Natural killer cell (primary cell): Measurements from ENCODE around the gene GRM7. TPM values are rescaled to one million over a fixed set of nuclear protein-coding genes. Genes with fewer than 3 reads are reported as not detected.

ENCODE experiments used
- ATAC-seq, 3 donors: fragments of 150-1000 bp in 2 of 3; fragments of 200-7000 bp in 1 of 3; cut with Tn5 transposase; 1 replicate in 1 of 3; 2 replicates in 2 of 3; pipeline ENCODE4 v1.10.0; 2021; ENCODE audit warnings: mild to moderate bottlenecking in 2 of 3, moderate library complexity in 2 of 3
- DNase-seq, 2 donors: peaks; one replicate each; pipeline versions ENCODE4 v3.0.0 to v3.0.0-alpha.2; 2013 to 2021; ENCODE audit warnings: mixed read lengths in 1 of 2
- H3K27ac ChIP-seq: one replicate; pipeline ENCODE4 v1.5.1; 2013; ENCODE audit warnings: mild to moderate bottlenecking, low read length
- H3K27me3 ChIP-seq: one replicate; pipeline ENCODE4 v1.6.1; 2013; ENCODE audit warnings: low read length; ENCODE audit not compliant: control insufficient read depth, insufficient read depth
- H3K36me3 ChIP-seq: one replicate; pipeline ENCODE4 v1.6.1; 2013; ENCODE audit warnings: low read length; ENCODE audit not compliant: control insufficient read depth, insufficient read depth
- H3K4me1 ChIP-seq: one replicate; pipeline ENCODE4 v1.6.1; 2013; ENCODE audit warnings: low read length; ENCODE audit not compliant: control insufficient read depth, insufficient read depth
- H3K4me3 ChIP-seq: one replicate; pipeline ENCODE4 v1.5.1; 2013; ENCODE audit warnings: low read length
- H3K9me3 ChIP-seq: one replicate; pipeline ENCODE4 v1.6.1; 2013; ENCODE audit warnings: low read length; ENCODE audit not compliant: control insufficient read depth, insufficient read depth
- H3K27ac Mint-ChIP-seq, 2 donors: one replicate each; pipeline ENCODE4 v1.8.0; 2022; ENCODE audit warnings: mild to moderate bottlenecking in 2 of 2, mixed read lengths in 2 of 2, moderate library complexity in 1 of 2
- H3K27me3 Mint-ChIP-seq, 2 donors: one replicate each; pipeline ENCODE4 v1.8.0; 2022; ENCODE audit warnings: low read depth in 2 of 2, mixed read lengths in 2 of 2
- H3K36me3 Mint-ChIP-seq: one replicate; pipeline ENCODE4 v1.8.0; 2022; ENCODE audit warnings: mixed read lengths
- H3K4me1 Mint-ChIP-seq, 2 donors: one replicate each; pipeline ENCODE4 v1.8.0; 2022; ENCODE audit warnings: mixed read lengths in 2 of 2
- H3K4me3 Mint-ChIP-seq: one replicate; pipeline ENCODE4 v1.8.0; 2022; ENCODE audit warnings: mild to moderate bottlenecking, moderate library complexity, mixed read lengths
- H3K9me3 Mint-ChIP-seq, 2 donors: one replicate each; pipeline ENCODE4 v1.8.0; 2022; ENCODE audit warnings: mixed read lengths in 2 of 2
- WGBS: methylation state at CpG from one replicate; pipeline ENCODE4 v1.1.7; 2013; ENCODE audit warnings: missing lambda C conversion rate; ENCODE audit not compliant: insufficient coverage; 5-methylcytosine and 5-hydroxymethylcytosine counted together
- intact Hi-C: fragments of 100-400 bp; cut with micrococcal nuclease; formaldehyde crosslinking; loops from one replicate; pipeline ENCODE4 v1.14.2; 2022
- total RNA-seq, 4 donors: library from RNA; stranded (reverse); fragments of 120-200 nt in 1 of 4; gene quantifications; one replicate each; pipeline versions ENCODE4 v1.2.3 to v1.2.4, GENCODE V29; 2013 to 2022
- TF ChIP-seq, protein P1 (sequence below): fragments of 200-600 bp; IDR thresholded peaks from one replicate; pipeline ENCODE4 v1.8.0; 2022; ENCODE audit warnings: antibody characterized with exemption

The GRM7 gene
- total RNA-seq, 3 donors from 2014 or later (not counting 1 experiment from before 2014, with no cell fraction given): not detected

DNA sequence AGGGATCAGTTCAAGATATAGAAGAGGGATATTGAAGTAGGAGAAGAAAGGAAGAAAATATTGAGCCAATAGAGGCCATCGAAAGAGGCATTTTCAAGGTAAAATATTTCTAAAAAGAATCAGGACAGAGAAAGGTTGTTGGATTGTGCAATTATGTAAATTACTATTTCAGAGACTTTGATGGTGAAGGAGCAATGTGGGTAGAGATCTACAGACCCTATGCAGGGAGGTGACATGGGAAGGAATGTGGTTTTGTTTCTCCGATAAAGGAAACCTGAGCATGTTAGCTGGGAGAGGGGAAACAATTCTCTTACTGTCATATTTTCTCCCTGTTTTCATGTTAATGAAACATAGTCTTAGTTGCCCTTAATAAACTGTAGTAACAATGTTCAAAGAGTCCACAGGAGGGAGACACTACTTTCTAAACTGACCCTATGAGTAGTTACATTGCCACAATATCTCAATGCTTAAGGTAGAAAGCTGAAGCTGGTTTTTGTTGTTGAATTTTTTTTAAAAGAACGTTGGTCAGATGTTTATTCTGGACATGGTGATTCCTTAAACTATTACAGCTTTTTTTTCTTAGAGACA is 133.3 kb downstream of the GRM7 start:
- no peaks in the 10 kb centered on the region for H3K4me1 Mint-ChIP-seq
- Histone ChIP-seq H3K4me3 (no peak overlapping the region), H3K9me3 (no peaks in the 10 kb centered on the region), H3K27me3 (no peaks in the 10 kb centered on the region), H3K36me3 (no peaks in the 10 kb centered on the region), H3K4me1 (no peaks in the 10 kb centered on the region), H3K27ac (no peak overlapping the region)
- peaks cover 7 to 15% of the 10 kb centered on the region in 2 donors for H3K9me3 Mint-ChIP-seq
- DNase-seq (no peak), ATAC-seq (no peak)
- no peaks in the 10 kb centered on the region for H3K27me3 Mint-ChIP-seq
- H3K27ac Mint-ChIP-seq: no peak overlapping the region
- TF ChIP-seq, protein P1, sequence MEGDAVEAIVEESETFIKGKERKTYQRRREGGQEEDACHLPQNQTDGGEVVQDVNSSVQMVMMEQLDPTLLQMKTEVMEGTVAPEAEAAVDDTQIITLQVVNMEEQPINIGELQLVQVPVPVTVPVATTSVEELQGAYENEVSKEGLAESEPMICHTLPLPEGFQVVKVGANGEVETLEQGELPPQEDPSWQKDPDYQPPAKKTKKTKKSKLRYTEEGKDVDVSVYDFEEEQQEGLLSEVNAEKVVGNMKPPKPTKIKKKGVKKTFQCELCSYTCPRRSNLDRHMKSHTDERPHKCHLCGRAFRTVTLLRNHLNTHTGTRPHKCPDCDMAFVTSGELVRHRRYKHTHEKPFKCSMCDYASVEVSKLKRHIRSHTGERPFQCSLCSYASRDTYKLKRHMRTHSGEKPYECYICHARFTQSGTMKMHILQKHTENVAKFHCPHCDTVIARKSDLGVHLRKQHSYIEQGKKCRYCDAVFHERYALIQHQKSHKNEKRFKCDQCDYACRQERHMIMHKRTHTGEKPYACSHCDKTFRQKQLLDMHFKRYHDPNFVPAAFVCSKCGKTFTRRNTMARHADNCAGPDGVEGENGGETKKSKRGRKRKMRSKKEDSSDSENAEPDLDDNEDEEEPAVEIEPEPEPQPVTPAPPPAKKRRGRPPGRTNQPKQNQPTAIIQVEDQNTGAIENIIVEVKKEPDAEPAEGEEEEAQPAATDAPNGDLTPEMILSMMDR: no peak
- WGBS: 64% methylated on average over 2 of the region's 3 CpGs
- no peak overlapping the region for H3K4me3 Mint-ChIP-seq
- intact Hi-C loops: no loop called here
- no peaks in the 10 kb centered on the region for H3K36me3 Mint-ChIP-seq

DNA sequence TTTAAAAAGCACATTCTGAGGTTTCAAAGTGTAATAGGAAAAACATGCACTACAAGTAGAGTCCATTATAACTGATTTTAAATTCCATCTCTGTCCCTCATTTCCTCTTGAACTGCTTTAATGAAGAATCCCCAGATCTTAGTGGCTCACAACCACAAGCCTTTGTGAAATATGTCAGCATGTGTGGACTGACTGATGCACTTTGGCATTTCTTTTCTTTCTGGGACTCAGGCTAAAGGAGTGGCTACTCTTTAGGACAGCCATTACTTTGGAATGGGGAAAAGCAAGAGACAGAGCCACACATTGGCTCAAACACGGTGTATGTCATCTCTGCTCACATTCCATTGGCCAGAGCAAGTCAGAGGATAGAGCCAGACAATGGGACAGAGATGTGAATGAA is 139.6 kb downstream of the GRM7 start:
- Histone ChIP-seq H3K27me3 (no peaks in the 10 kb centered on the region), H3K9me3 (no peaks in the 10 kb centered on the region), H3K4me1 (no peaks in the 10 kb centered on the region), H3K36me3 (no peaks in the 10 kb centered on the region), H3K4me3 (no peak overlapping the region), H3K27ac (no peak overlapping the region)
- Mint-ChIP-seq H3K27ac (no peak overlapping the region), H3K9me3 (peaks cover 4 to 14% of the 10 kb centered on the region in 2 donors), H3K4me1 (no peaks in the 10 kb centered on the region), H3K27me3 (no peaks in the 10 kb centered on the region), H3K4me3 (no peak overlapping the region), H3K36me3 (no peaks in the 10 kb centered on the region)
- TF ChIP-seq, protein P1: no peak
- WGBS: 67% methylated on average over 1 of the region's 1 CpG
- no peak for DNase-seq
- intact Hi-C loops: no loop called here
- no peak for ATAC-seq

DNA sequence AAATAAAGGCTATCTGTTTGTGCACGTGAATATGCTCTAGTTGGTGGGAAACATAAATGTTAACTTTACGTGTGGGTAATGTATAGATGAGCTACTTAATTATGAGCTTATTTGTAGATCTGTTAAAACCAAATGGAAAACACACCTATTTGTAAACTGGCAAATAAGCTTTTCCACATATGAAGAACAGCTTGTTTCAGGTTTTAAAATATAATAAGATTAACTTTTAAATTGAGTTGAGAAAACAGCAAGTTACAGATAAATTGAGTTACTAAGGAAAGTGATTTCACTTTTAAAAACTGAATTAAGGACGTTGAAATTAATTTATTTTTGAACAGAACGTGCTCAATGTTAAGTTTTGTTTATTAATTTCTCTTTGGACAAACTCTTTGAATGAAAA is 140.5 kb downstream of the GRM7 start:
- TF ChIP-seq, protein P1: no peak
- no peaks in the 10 kb centered on the region for H3K4me1 ChIP-seq
- intact Hi-C loops: no loop called here
- ATAC-seq (no peak), DNase-seq (no peak)
- Mint-ChIP-seq H3K27me3 (no peaks in the 10 kb centered on the region), H3K4me1 (no peaks in the 10 kb centered on the region), H3K36me3 (no peaks in the 10 kb centered on the region), H3K27ac (no peak overlapping the region), H3K9me3 (peaks cover 4 to 14% of the 10 kb centered on the region in 2 donors), H3K4me3 (no peak overlapping the region)
- no peaks in the 10 kb centered on the region for H3K9me3 ChIP-seq
- H3K27me3 ChIP-seq: no peaks in the 10 kb centered on the region
- no peak overlapping the region for H3K4me3 ChIP-seq
- 92% methylated on average over 2 of the region's 4 CpGs for WGBS
- no peaks in the 10 kb centered on the region for H3K36me3 ChIP-seq
- H3K27ac ChIP-seq: no peak overlapping the region
